CD8-positive, alpha-beta memory T cell (primary cell): ENCODE measurements around the gene MAPRE2. TPM values are rescaled to one million over a fixed set of nuclear protein-coding genes. Genes with fewer than 3 reads are reported as not detected.

Experiments
- CTCF ChIA-PET: fragments of 350-600 bp; sonication (Branson Sonifier 250); formaldehyde crosslinking; loops from one replicate; lab custom pipeline; 2021; ENCODE audit warnings: antibody characterized with exemption; lab: Charles Lee
- POLR2A ChIA-PET: fragments of 350-600 bp; sonication (Branson Sonifier 250); formaldehyde crosslinking; loops from one replicate; lab custom pipeline; 2021; ENCODE audit warnings: antibody characterized with exemption; lab: Charles Lee
- DNase-seq, 5 donors: peaks; one replicate each; pipeline versions ENCODE4 v3.0.0 to v3.0.0-alpha.2; 2020 to 2022; ENCODE audit warnings: mixed read lengths in 1 of 5
- H3K27ac ChIP-seq: one replicate; pipeline ENCODE4 v1.7.0; 2013; ENCODE audit warnings: low read depth, mild to moderate bottlenecking, low read length, moderate library complexity
- H3K27me3 ChIP-seq: 2 replicates; pipeline ENCODE4 v1.7.0; 2013; ENCODE audit warnings: low read length, mild to moderate bottlenecking; ENCODE audit not compliant: insufficient read depth, poor library complexity, severe bottlenecking
- H3K36me3 ChIP-seq: 2 replicates; pipeline ENCODE4 v1.7.0; 2013; ENCODE audit warnings: mild to moderate bottlenecking, low read length, moderate library complexity; ENCODE audit not compliant: insufficient read depth
- H3K4me1 ChIP-seq: 2 replicates; pipeline ENCODE4 v1.7.0; 2013; ENCODE audit warnings: mild to moderate bottlenecking, low read length, moderate library complexity; ENCODE audit not compliant: insufficient read depth
- H3K4me3 ChIP-seq: 2 replicates; pipeline ENCODE4 v1.7.0; 2013; ENCODE audit warnings: mild to moderate bottlenecking, low read length
- H3K9me3 ChIP-seq: 2 replicates; pipeline ENCODE4 v1.7.0; 2013; ENCODE audit warnings: mild to moderate bottlenecking, low read length
- H3K27ac Mint-ChIP-seq, 8 donors: one replicate each; pipeline ENCODE4 v1.8.0; 2020 to 2021; ENCODE audit warnings: mixed read lengths in 8 of 8, mild to moderate bottlenecking in 6 of 8, inconsistent platforms in 3 of 8, moderate library complexity in 3 of 8
- H3K27me3 Mint-ChIP-seq, 2 donors: one replicate each; pipeline ENCODE4 v1.8.0; 2020 to 2021; ENCODE audit warnings: mixed read lengths in 2 of 2, mild to moderate bottlenecking in 1 of 2, moderate library complexity in 1 of 2
- H3K36me3 Mint-ChIP-seq, 3 donors: one replicate each; pipeline ENCODE4 v1.8.0; 2020 to 2021; ENCODE audit warnings: mixed read lengths in 3 of 3, inconsistent platforms in 1 of 3, mild to moderate bottlenecking in 1 of 3
- H3K4me1 Mint-ChIP-seq, 3 donors: one replicate each; pipeline ENCODE4 v1.8.0; 2020 to 2021; ENCODE audit warnings: mixed read lengths in 3 of 3, inconsistent platforms in 1 of 3, mild to moderate bottlenecking in 1 of 3
- H3K4me3 Mint-ChIP-seq, 7 donors: one replicate each; pipeline ENCODE4 v1.8.0; 2020 to 2021; ENCODE audit warnings: mixed read lengths in 7 of 7, mild to moderate bottlenecking in 6 of 7, moderate library complexity in 4 of 7, inconsistent platforms in 2 of 7
- H3K9me3 Mint-ChIP-seq, 5 donors: one replicate each; pipeline ENCODE4 v1.8.0; 2020 to 2022; ENCODE audit warnings: mixed read lengths in 5 of 5, mild to moderate bottlenecking in 3 of 5, moderate library complexity in 2 of 5, inconsistent platforms in 1 of 5
- polyA plus RNA-seq: library from polyadenylated mRNA; unstranded; fragments of 300-500 nt; fragmentation: Illumina TruSeq; gene quantifications from one replicate; pipeline ENCODE4 v1.2.3, GENCODE V29; 2021
- total RNA-seq, 2 experiments: library from RNA; stranded (reverse); gene quantifications; one replicate each; pipeline ENCODE4 v1.2.3, GENCODE V29; 2021

MAPRE2 gene
- total and polyA plus RNA-seq, 3 experiments from 2014 or later: 38.5 to 80.4 (median 38.6) TPM

- H3K27ac Mint-ChIP-seq: peak overlapping the region in 7 of 8 donors; percentile 23 to 99 (median 29)
- H3K4me1 ChIP-seq: peaks cover 12% of the 10 kb centered on the region
- peaks cover 21 to 39% (median 25%) of the 10 kb centered on the region in 3 donors for H3K4me1 Mint-ChIP-seq
- peaks cover 0 to 15% (median 0%) of the 10 kb centered on the region in 3 donors for H3K36me3 Mint-ChIP-seq
- POLR2A ChIA-PET: interaction anchor here (1.2 kb wide), 1 partner anchor 10 kb away, joined by 3 read pairs; no protein-coding TSS in a partner anchor
- no peaks in the 10 kb centered on the region for H3K36me3 ChIP-seq
- CTCF ChIA-PET: interaction anchor here (0.9 kb wide), 1 partner anchor 8 kb away, joined by 3 read pairs; no protein-coding TSS in a partner anchor
- no peaks in the 10 kb centered on the region for H3K9me3 ChIP-seq
- peak overlapping the region in 1 of 7 donors; percentile 12 for H3K4me3 Mint-ChIP-seq
- peaks cover 0 to 2% (median 0%) of the 10 kb centered on the region in 5 donors for H3K9me3 Mint-ChIP-seq
- no peak overlapping the region for H3K27ac ChIP-seq
- peaks cover 0 to 4% of the 10 kb centered on the region in 2 donors for H3K27me3 Mint-ChIP-seq
- H3K27me3 ChIP-seq: no peaks in the 10 kb centered on the region
- no peak overlapping the region for H3K4me3 ChIP-seq
- no peak for DNase-seq
Measured at GRCh38 chr18:35038029-35038428, 3.2 kb upstream of the MAPRE2 start.

GRCh38 chr18:35038881-35039491 is 2.2 kb upstream of the MAPRE2 start:
- ChIA-PET POLR2A (interaction anchor here (1.2 kb wide), 1 partner anchor 11 kb away, joined by 3 read pairs; no protein-coding TSS in a partner anchor), CTCF (interaction anchor here (3.9 kb wide), 2 partner anchors 9 to 13 kb away, joined by 23 to 60 read pairs; no protein-coding TSS in a partner anchor)
- Mint-ChIP-seq H3K4me1 (peaks cover 30 to 48% (median 34%) of the 10 kb centered on the region in 3 donors), H3K27ac (peak overlapping the region; percentile 27 to 99 (median 76)), H3K27me3 (peaks cover 0 to 4% of the 10 kb centered on the region in 2 donors), H3K36me3 (peaks cover 0 to 15% (median 0%) of the 10 kb centered on the region in 3 donors), H3K4me3 (peak overlapping the region in 1 of 7 donors; percentile 18), H3K9me3 (peaks cover 0 to 2% (median 0%) of the 10 kb centered on the region in 5 donors)
- no peaks in the 10 kb centered on the region for H3K9me3 ChIP-seq
- H3K4me3 ChIP-seq: no peak overlapping the region
- no peaks in the 10 kb centered on the region for H3K36me3 ChIP-seq
- H3K27ac ChIP-seq: no peak overlapping the region
- H3K4me1 ChIP-seq: peaks cover 22% of the 10 kb centered on the region
- no peak for DNase-seq
- no peaks in the 10 kb centered on the region for H3K27me3 ChIP-seq

GRCh38 chr18:35040638-35040987 is 600 bp upstream of the MAPRE2 start:
- ChIA-PET POLR2A (interaction anchor here (1.0 to 3.5 kb wide), 4 partner anchors 10 to 304 kb away, joined by 3 to 52 read pairs (median 6); partner anchors contain the start of genes ZNF24 and ZNF397), CTCF (interaction anchor here (0.7 to 3.9 kb wide), 9 partner anchors 10 to 346 kb away, joined by 3 to 60 read pairs (median 3); no protein-coding TSS in a partner anchor)
- Mint-ChIP-seq H3K36me3 (peaks cover 0 to 16% (median 0%) of the 10 kb centered on the region in 3 donors), H3K4me1 (peaks cover 44 to 65% (median 50%) of the 10 kb centered on the region in 3 donors), H3K27me3 (peaks cover 0 to 4% of the 10 kb centered on the region in 2 donors), H3K27ac (peak overlapping the region; percentile 94 to 99 (median 97)), H3K4me3 (peak overlapping the region; percentile 93 to 99 (median 97)), H3K9me3 (peaks cover 0 to 2% (median 0%) of the 10 kb centered on the region in 5 donors)
- Histone ChIP-seq H3K9me3 (no peaks in the 10 kb centered on the region), H3K27me3 (no peaks in the 10 kb centered on the region), H3K27ac (peak overlapping the region; percentile 98), H3K36me3 (no peaks in the 10 kb centered on the region), H3K4me1 (peaks cover 38% of the 10 kb centered on the region), H3K4me3 (peak overlapping the region; percentile 98)
- no peak for DNase-seq

GRCh38 chr18:35041815-35042387 is 688 bp downstream of the MAPRE2 start:
- Histone ChIP-seq H3K36me3 (no peaks in the 10 kb centered on the region), H3K27me3 (no peaks in the 10 kb centered on the region), H3K4me3 (peak overlapping the region; percentile 98), H3K27ac (peak overlapping the region; percentile 98), H3K9me3 (no peaks in the 10 kb centered on the region), H3K4me1 (peaks cover 51% of the 10 kb centered on the region)
- H3K36me3 Mint-ChIP-seq: peaks cover 0 to 16% (median 0%) of the 10 kb centered on the region in 3 donors
- DNase-seq: peak in 3 of 5 donors; percentile 35 to 46 (median 44)
- peaks cover 0 to 4% of the 10 kb centered on the region in 2 donors for H3K27me3 Mint-ChIP-seq
- H3K4me1 Mint-ChIP-seq: peaks cover 57 to 77% (median 63%) of the 10 kb centered on the region in 3 donors
- peak overlapping the region; percentile 94 to 99 (median 97) for H3K27ac Mint-ChIP-seq
- CTCF ChIA-PET: interaction anchor here (0.8 to 3.9 kb wide), 6 partner anchors 12 to 103 kb away, joined by 3 to 60 read pairs (median 8); no protein-coding TSS in a partner anchor
- H3K9me3 Mint-ChIP-seq: peaks cover 0 to 2% (median 0%) of the 10 kb centered on the region in 5 donors
- POLR2A ChIA-PET: interaction anchor here (0.6 to 3.5 kb wide), 5 partner anchors 11 to 303 kb away, joined by 3 to 52 read pairs (median 3); partner anchors contain the start of gene ZNF24
- H3K4me3 Mint-ChIP-seq: peak overlapping the region; percentile 93 to 99 (median 97)

- DNase-seq: peak in 3 of 5 donors; percentile 60 to 75 (median 73)
- peaks cover 56% of the 10 kb centered on the region for H3K4me1 ChIP-seq
- H3K9me3 ChIP-seq: no peaks in the 10 kb centered on the region
- peaks cover 0 to 4% of the 10 kb centered on the region in 2 donors for H3K27me3 Mint-ChIP-seq
- CTCF ChIA-PET: interaction anchor here (0.8 to 3.9 kb wide), 4 partner anchors 12 to 102 kb away, joined by 3 to 60 read pairs (median 17); no protein-coding TSS in a partner anchor
- H3K4me3 ChIP-seq: peak overlapping the region; percentile 98
- POLR2A ChIA-PET: interaction anchor here (0.8 to 3.5 kb wide), 3 partner anchors 12 to 65 kb away, joined by 3 to 52 read pairs (median 4); no protein-coding TSS in a partner anchor
- peak overlapping the region; percentile 93 to 99 (median 97) for H3K4me3 Mint-ChIP-seq
- peaks cover 0 to 2% (median 0%) of the 10 kb centered on the region in 5 donors for H3K9me3 Mint-ChIP-seq
- H3K27ac ChIP-seq: peak overlapping the region; percentile 98
- peak overlapping the region; percentile 94 to 99 (median 97) for H3K27ac Mint-ChIP-seq
- H3K36me3 Mint-ChIP-seq: peaks cover 0 to 16% (median 0%) of the 10 kb centered on the region in 3 donors
- no peaks in the 10 kb centered on the region for H3K36me3 ChIP-seq
- H3K27me3 ChIP-seq: no peaks in the 10 kb centered on the region
- H3K4me1 Mint-ChIP-seq: peaks cover 63 to 83% (median 70%) of the 10 kb centered on the region in 3 donors
Measured at GRCh38 chr18:35042389-35043071, 1.3 kb downstream of the MAPRE2 start.

- Histone ChIP-seq H3K27me3 (no peaks in the 10 kb centered on the region), H3K4me3 (peak overlapping the region; percentile 98), H3K36me3 (no peaks in the 10 kb centered on the region), H3K4me1 (peaks cover 61% of the 10 kb centered on the region), H3K9me3 (no peaks in the 10 kb centered on the region), H3K27ac (peak overlapping the region; percentile 98)
- H3K4me1 Mint-ChIP-seq: peaks cover 66 to 86% (median 76%) of the 10 kb centered on the region in 3 donors
- ChIA-PET CTCF (interaction anchor here (3.9 kb wide), 2 partner anchors 13 to 17 kb away, joined by 23 to 60 read pairs; no protein-coding TSS in a partner anchor), POLR2A (interaction anchor here (0.8 kb wide), 1 partner anchor 66 kb away, joined by 4 read pairs; no protein-coding TSS in a partner anchor)
- H3K27ac Mint-ChIP-seq: peak overlapping the region; percentile 94 to 99 (median 97)
- peaks cover 0 to 2% (median 0%) of the 10 kb centered on the region in 5 donors for H3K9me3 Mint-ChIP-seq
- peaks cover 0 to 4% of the 10 kb centered on the region in 2 donors for H3K27me3 Mint-ChIP-seq
- peaks cover 0 to 20% (median 4%) of the 10 kb centered on the region in 3 donors for H3K36me3 Mint-ChIP-seq
- peak overlapping the region; percentile 15 to 99 (median 97) for H3K4me3 Mint-ChIP-seq
- DNase-seq: no peak
Measured at GRCh38 chr18:35043207-35043606, 2.0 kb downstream of the MAPRE2 start.

GRCh38 chr18:35045121-35045520 is 3.9 kb downstream of the MAPRE2 start:
- Histone ChIP-seq H3K27me3 (no peaks in the 10 kb centered on the region), H3K9me3 (no peaks in the 10 kb centered on the region), H3K36me3 (no peaks in the 10 kb centered on the region), H3K4me1 (peaks cover 75% of the 10 kb centered on the region), H3K4me3 (no peak overlapping the region), H3K27ac (no peak overlapping the region)
- CTCF ChIA-PET: interaction anchor here (0.9 to 2.0 kb wide), 6 partner anchors 15 to 115 kb away, joined by 3 to 7 read pairs (median 5); no protein-coding TSS in a partner anchor
- Mint-ChIP-seq H3K36me3 (peaks cover 0 to 22% (median 4%) of the 10 kb centered on the region in 3 donors), H3K9me3 (peaks cover 0 to 2% (median 0%) of the 10 kb centered on the region in 5 donors), H3K4me1 (peaks cover 80 to 90% (median 84%) of the 10 kb centered on the region in 3 donors), H3K27me3 (peaks cover 0 to 4% of the 10 kb centered on the region in 2 donors), H3K27ac (peak overlapping the region; percentile 76 to 99 (median 87)), H3K4me3 (peak overlapping the region; percentile 4 to 80 (median 58))
- POLR2A ChIA-PET: interaction anchor here (0.6 to 1.5 kb wide), 2 partner anchors 16 to 183 kb away, joined by 3 to 6 read pairs; no protein-coding TSS in a partner anchor
- DNase-seq: no peak
